Thoracic aorta (tissue), 2 donors: Measurements from ENCODE around the gene ACSL6. TPM values are rescaled to one million over a fixed set of nuclear protein-coding genes. Genes with fewer than 3 reads are reported as not detected.

Experiments used
- ATAC-seq: fragments of 150-250 bp; one replicate; pipeline ENCODE4 v1.8.0; 2017; ENCODE audit warnings: low read depth; ENCODE audit not compliant: insufficient number of reproducible peaks, low FRiP score
- DNase-seq: peaks from one replicate; pipeline ENCODE4 v3.0.0-alpha.2; 2020; ENCODE audit warnings: low spot score
- H3K27ac ChIP-seq, 2 donors: fragments of 200-600 bp; sonication (generic); 1 replicate in 1 of 2; 2 replicates in 1 of 2; pipeline ENCODE4 v1.5.1; 2016; ENCODE audit warnings: mild to moderate bottlenecking in 2 of 2, moderate library complexity in 2 of 2
- H3K27me3 ChIP-seq: fragments of 200-600 bp; sonication (generic); replicated peaks from 2 replicates; pipeline ENCODE4 v1.6.0; 2016; ENCODE audit warnings: mild to moderate bottlenecking; ENCODE audit not compliant: insufficient read depth
- H3K36me3 ChIP-seq: fragments of 200-600 bp; sonication (generic); one replicate; pipeline ENCODE4 v1.5.1; 2016
- H3K4me1 ChIP-seq, 2 donors: fragments of 200-600 bp; sonication (generic); 1 replicate in 1 of 2; 2 replicates in 1 of 2; pipeline versions ENCODE4 v1.5.1 to v1.6.0; 2016; ENCODE audit warnings: low read depth in 2 of 2, mild to moderate bottlenecking in 1 of 2; ENCODE audit not compliant: control insufficient read depth in 1 of 2
- H3K4me3 ChIP-seq: fragments of 200-600 bp; sonication (generic); 2 replicates; pipeline ENCODE4 v1.5.1; 2016; ENCODE audit warnings: mild to moderate bottlenecking
- H3K9me3 ChIP-seq: fragments of 200-600 bp; sonication (generic); 2 replicates; pipeline ENCODE4 v1.5.1; 2016
- total RNA-seq, 2 donors: library from RNA; depleted of rRNA; stranded (reverse); fragments of >200 nt; gene quantifications; one replicate each; pipeline versions ENCODE4 v1.1.0 to v1.2.3, GENCODE V29; 2016
- TF ChIP-seq, protein P1 (sequence below): fragments of 200-600 bp; sonication (generic); IDR thresholded peaks from one replicate; pipeline ENCODE4 v1.5.1; 2019; ENCODE audit warnings: antibody characterized with exemption

The ACSL6 gene
- total RNA-seq, 2 donors from 2014 or later = 1.6 TPM

DNA sequence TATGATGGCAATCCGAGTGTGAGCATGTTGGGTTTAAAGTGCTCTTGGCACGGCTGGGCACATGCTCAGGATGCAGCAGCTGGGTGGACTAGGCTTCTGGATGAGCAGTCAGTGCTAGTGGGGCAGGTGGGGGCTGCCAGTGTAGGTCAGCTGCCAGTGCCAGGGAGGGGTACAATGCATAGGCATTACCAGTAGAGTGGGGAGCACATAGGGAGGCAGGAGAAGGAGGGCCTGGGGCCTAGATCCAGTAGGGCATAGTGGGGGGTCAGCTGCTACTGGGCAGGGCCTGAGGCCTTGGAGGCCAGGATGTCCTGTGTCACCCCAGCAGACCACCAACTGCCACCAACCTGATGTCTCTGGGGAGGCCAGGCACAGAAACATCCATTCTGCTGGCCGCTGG, 24.2 kb downstream of the ACSL6 start:
- no peaks in the 10 kb centered on the region for H3K27me3 ChIP-seq
- no peak overlapping the region for H3K4me3 ChIP-seq
- H3K4me1 ChIP-seq = peaks cover 5 to 21% of the 10 kb centered on the region in 2 donors
- TF ChIP-seq, protein P1, sequence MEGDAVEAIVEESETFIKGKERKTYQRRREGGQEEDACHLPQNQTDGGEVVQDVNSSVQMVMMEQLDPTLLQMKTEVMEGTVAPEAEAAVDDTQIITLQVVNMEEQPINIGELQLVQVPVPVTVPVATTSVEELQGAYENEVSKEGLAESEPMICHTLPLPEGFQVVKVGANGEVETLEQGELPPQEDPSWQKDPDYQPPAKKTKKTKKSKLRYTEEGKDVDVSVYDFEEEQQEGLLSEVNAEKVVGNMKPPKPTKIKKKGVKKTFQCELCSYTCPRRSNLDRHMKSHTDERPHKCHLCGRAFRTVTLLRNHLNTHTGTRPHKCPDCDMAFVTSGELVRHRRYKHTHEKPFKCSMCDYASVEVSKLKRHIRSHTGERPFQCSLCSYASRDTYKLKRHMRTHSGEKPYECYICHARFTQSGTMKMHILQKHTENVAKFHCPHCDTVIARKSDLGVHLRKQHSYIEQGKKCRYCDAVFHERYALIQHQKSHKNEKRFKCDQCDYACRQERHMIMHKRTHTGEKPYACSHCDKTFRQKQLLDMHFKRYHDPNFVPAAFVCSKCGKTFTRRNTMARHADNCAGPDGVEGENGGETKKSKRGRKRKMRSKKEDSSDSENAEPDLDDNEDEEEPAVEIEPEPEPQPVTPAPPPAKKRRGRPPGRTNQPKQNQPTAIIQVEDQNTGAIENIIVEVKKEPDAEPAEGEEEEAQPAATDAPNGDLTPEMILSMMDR = no peak
- H3K9me3 ChIP-seq = no peaks in the 10 kb centered on the region
- DNase-seq (no peak), ATAC-seq (no peak)
- no peaks in the 10 kb centered on the region for H3K36me3 ChIP-seq
- H3K27ac ChIP-seq = no peak overlapping the region

DNA sequence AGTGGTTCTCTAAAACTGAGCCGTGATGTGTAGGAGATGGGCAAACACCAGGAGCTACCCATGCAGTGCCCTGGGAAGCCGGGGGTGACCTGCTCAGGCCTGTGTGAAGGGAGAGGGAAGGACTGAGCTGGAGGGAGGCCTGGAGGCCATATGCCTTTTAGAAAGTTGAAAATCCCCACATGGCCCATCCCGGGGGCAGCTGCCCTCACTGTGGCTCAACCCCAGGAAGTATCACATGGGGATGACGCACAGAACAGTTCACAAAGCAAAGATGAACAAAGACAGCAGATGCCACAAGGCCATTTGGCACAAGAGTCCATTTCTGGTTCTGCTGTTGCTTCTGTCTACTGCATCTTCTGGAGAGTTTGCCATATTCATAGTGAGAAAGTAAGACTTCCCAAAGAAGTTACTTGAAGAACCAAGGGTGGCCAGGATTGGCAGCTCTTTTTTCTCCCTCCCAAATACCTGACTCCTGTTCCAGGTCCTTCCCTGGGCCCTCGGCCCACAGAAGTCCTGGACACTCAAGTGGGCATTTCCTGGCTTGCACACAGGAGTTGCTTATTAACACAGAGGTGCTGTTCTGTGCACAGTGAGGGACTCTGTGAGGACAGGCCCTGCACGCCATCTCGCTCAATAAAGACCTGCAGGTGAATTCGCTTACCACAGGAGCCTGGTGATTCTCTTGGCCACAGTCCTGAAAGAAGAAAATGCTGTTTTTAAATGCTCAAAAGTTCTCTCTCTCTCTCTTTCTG, 25.1 kb downstream of the ACSL6 start:
- peaks cover 5 to 21% of the 10 kb centered on the region in 2 donors for H3K4me1 ChIP-seq
- H3K4me3 ChIP-seq = no peak overlapping the region
- H3K9me3 ChIP-seq = no peaks in the 10 kb centered on the region
- no peak overlapping the region for H3K27ac ChIP-seq
- TF ChIP-seq, protein P1 = no peak
- DNase-seq = no peak
- H3K36me3 ChIP-seq = no peaks in the 10 kb centered on the region
- ATAC-seq = no peak
- H3K27me3 ChIP-seq = no peaks in the 10 kb centered on the region

DNA sequence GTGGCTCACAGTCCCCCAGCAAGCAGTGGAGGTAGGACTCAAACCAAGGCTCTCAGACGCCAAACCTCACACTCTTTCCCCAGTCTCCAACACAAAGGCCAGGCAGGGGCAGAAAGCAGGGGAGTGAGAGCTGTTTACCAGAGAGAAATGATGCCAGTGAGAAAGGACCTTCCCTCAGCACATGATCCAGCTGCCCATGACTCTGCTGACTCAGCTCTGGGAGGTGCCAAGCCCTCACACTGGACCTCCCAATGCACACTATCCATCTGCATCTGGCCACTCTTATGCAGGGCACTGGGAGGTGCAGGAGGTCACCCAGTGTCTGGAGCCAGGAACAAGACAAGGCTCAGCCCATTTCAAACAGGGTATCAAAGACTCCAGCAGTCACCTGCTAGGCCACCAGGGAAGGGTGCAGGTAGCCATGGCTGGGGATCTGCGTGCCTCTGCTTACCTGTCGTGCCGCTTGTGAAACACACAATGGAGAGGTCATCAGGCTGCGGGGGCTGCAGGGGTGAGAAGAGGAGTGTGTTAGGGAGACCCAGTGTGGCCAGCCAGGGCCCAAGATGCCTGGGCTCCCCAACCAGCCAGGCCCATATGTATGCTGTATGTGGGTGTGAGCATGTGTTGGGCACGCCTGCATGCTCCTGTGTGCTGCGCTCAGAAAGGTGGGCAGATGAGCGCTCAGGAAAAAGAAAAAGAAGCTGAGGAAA, 26.3 kb downstream of the ACSL6 start:
- ATAC-seq (no peak), DNase-seq (no peak)
- no peak overlapping the region for H3K4me3 ChIP-seq

DNA sequence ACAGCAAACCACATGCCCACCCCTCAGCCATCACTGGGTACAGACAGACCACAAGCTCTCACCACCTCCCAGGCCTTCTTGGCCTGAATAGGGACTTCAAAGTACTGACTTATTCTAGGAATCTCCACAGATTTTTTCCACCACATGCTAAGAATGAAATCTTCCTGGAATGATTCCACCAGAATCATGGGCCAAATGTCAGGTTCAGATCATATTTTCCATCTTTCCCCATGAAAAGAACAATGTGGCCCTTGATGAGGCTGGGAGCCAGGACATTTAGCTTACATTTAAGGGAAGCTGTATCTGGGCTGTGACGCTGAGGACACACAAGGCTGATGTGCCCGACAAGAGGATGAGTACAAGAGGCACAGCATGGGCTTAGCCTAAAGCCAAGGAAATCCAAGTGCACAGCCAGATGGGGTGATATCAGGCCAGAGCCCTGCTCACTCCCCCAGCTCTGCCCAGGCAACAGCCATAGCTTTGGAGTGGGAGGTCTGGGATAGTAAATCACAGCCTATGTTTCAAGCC, 28.1 kb downstream of the ACSL6 start:
- TF ChIP-seq, protein P1 = no peak
- no peak for ATAC-seq
- no peak overlapping the region for H3K4me3 ChIP-seq
- DNase-seq = no peak
- H3K27ac ChIP-seq = no peak overlapping the region
- H3K9me3 ChIP-seq = no peaks in the 10 kb centered on the region
- H3K27me3 ChIP-seq = no peaks in the 10 kb centered on the region
- H3K4me1 ChIP-seq = peaks cover 5 to 21% of the 10 kb centered on the region in 2 donors
- H3K36me3 ChIP-seq = no peaks in the 10 kb centered on the region

More for the DNA sequence above, 26.3 kb downstream of the ACSL6 start:
- Histone ChIP-seq H3K27me3 (no peaks in the 10 kb centered on the region), H3K9me3 (no peaks in the 10 kb centered on the region), H3K4me1 (peaks cover 5 to 21% of the 10 kb centered on the region in 2 donors), H3K27ac (no peak overlapping the region), H3K36me3 (no peaks in the 10 kb centered on the region)
- TF ChIP-seq, protein P1 = no peak

DNA sequence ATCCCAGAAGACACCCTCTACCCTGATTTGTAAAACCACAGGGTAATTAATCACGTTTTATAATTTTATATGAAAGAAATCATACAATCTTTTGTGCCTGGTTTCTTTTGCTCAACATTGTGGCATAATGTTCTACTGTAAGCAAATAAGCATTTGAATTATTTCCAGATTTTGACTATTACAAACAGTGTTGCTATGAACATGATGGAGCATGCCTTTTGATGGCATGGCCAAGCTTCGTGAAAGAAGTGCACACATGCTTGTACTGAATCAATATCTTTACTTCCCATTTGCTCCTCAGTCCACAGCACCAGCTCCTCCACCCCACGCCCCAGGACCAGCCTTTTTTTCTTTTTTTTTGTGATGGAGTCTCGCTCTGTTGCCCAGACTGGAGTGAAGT, 29.9 kb downstream of the ACSL6 start:
- Histone ChIP-seq H3K9me3 (no peaks in the 10 kb centered on the region), H3K36me3 (no peaks in the 10 kb centered on the region), H3K27me3 (no peaks in the 10 kb centered on the region), H3K27ac (no peak overlapping the region), H3K4me3 (no peak overlapping the region), H3K4me1 (peaks cover 5 to 35% of the 10 kb centered on the region in 2 donors)
- ATAC-seq (no peak), DNase-seq (no peak)
- TF ChIP-seq, protein P1 = no peak
